HG02840 (cell line): Measurements from ENCODE around the gene DNAH8.

Experiments
- ATAC-seq: cut with Tn5 transposase; IDR thresholded peaks from one replicate; pipeline ENCODE4 v1.9.1; 2021; ENCODE audit warnings: mild to moderate bottlenecking, moderate library complexity, moderate number of reproducible peaks; ENCODE audit not compliant: unreplicated experiment, low FRiP score

DNAH8 gene

DNA sequence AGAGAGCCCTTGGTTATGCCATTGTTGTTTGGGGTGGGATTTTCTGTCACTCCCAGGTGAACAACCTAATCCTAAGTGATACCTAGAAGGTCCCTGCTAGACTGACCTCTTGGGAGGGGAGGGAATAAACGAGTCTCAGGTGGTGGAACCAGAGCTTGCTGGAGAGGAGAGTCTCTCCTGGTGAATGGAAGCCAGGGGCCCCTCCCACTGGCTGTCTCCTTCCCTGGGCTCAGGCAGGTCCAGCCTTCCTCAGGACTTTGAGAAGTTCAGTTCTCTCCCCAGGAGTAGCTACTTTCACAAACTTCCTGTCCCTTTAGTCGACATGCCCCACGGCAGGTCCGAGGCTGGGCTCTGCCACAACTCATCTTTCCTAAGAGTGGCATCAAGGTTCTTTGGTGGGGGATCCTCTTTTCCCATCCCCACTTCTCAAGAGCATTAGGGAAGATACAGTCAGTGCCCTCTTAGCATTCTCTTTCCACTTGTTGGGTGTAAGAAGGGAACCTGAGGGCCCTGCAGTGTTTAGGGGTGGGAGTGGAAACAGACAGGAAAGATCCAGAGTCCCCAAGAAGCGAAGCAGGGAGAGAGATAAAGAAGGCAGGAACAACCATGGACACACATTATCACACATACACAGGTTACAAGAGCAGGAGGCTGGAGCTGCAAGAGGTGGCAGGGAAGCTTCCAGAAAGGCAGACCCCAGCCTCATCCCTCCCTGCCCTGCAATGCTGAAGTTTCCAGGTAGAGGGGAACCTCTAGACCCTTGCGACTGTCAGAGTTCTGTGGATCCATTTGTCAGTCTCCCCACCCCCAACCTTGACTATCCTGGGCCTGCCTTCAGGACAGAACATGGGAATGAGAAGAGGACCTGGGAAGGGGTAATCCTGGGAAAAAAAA, 332.6 kb downstream of the DNAH8 start:
- no peak for ATAC-seq

DNA sequence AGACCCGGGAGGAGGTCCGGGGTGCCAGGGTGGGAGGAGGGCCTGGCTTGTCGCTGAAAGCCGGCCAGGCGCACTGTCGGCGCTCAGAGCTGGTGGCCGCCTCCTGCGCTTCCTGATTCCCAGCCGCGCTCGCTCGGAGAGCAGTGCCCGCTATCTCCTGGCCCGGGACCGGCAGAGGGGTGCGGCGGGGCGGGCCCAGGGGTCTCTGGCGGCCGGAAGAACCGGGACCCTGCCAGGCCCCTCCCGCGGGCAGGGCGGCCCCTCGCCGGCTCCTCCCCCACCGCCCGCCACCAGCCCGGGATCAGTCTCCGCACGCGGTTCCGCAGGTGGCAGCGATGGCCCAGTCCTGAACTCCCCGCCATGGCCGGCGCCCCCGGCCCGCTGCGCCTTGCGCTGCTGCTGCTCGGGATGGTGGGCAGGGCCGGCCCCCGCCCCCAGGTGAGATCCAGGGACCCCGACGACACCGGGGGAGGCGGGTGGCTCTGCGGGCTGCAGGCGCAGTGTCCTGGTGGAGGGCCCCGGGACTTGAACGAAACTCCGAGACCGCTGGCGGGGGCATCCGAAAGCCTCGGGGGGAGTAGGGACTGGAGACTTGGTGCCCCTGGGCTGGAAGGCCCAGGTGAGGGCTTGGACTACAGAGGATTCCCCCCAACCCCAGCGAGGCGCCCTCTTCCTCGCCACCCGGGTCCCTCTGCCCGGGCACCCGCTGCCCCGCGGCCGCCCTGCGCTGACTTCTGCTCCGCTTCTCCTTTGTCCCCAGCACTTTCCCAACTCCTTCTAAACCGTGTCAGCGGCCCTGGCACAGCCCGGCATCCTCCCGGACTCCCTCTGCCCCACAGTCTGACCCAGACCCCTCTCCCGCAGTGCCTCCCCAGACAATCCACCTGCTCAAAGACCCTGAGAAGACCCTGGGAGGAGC, 333.6 kb downstream of the DNAH8 start, which contains the start of gene GLP1R:
Gene GLP1R (plus strand): TSS at position 301 of the 919 bp plus-strand sequence. CDS start 60 bp downstream, at position 361.
- ATAC-seq: no peak

DNA sequence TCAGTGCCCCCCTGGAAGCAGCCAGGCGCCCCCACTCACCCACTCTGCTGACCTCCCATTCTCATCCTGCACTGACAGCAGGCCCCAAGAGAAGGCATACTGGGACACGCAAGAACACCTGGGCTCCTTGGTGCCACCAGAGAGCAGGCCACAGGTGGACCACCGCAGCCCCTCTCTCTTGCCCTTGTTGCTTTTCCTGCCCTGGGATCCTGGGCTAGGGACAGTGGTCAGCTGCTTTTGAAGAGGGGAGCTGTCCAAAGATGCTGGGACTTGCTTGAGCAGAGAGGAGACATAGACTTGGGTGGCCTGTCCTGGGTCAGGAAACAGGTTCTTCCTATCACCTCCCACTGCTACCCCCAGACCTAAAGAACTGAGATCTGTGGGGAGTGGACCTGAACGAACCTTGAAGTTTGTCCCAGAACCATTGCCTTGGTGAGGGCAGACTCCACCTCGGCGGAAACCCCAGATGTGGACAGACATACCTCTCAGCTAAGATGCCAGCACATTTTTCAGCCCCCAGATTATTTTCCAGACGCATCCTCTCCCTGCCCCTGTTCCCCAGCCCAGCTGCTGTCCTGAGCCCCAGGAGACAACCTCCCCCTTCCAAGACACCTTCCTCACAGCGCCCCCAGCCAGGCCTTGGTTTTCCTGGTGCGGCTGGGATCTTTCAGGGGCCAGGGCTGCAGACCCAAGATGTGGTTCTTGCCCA, 334.6 kb downstream of the DNAH8 start:
- no peak for ATAC-seq

GRCh38 chr6:39050453-39051112, 335.5 kb downstream of the DNAH8 start:
- no peak for ATAC-seq

DNA sequence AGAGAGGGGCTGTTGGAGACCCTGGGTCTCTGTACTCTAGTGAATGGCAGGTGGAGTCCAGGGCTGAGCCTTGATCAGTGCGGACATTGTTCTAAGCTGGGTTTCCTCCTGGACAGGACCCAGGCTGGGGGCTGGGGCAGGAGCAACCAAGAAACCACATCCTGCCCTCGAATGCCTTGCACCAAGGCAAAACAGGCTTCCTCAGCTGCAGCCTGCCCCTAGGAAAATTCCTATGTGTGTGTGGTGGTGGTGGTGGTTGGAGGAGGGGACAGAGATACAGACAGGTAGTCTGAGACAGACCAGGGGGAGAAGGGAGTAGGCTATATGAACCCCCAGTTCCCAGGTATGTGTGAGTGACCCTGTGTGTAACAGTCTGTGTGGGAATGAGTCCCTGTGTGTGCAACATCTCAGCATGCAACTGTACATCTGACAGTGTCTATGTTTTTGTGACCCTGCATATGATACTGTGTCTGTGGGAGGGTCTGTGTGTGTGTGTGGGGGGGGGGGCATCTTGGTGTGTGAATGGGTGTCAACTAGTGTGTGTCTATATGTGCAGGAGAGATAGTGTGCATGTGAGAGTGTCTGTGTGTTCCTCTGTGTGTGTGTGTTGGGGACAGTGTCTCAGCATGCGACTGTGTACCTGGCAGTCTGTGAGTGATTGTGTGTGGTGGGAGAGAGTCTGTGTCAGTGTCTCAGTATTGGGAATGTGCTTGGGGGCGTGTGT, 336.4 kb downstream of the DNAH8 start:
- no peak for ATAC-seq

- no peak for ATAC-seq
Measured at GRCh38 chr6:39053016-39053624, 338.0 kb downstream of the DNAH8 start.

DNA sequence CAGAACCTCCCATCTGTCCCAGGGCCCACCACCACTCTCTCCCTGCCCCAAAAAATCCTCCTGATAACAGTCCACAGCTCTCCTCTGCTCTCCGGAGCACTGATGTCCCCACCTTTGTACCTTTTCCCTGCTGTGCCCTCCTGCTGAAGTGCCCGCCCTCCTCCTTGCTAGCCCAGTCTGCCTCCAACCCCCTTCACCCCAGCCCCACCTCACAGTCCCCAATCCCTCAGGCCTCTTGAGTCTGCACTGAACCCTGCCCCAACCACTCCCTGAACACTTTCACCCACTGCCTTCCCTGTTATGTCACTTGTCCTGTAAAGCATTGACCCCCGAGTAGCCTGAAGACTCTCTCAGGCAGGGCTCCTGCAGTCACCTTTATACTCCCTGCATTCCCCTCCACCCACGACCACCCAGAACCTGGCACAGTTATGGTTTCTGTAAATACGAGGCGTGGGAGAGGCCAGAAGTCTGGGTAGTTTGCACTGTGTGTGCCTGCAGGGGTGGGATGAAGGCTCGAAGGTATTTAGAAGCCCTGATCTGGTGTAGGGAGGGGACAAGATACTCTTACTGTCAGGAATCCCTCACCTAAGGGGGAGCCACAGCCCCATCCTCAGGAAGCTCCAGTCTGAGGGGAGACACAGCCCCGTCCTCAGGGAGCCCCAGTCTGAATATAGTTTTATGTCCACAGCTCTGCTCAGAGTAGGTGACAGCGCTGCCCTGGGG, 338.9 kb downstream of the DNAH8 start:
- ATAC-seq: no peak

- ATAC-seq: no peak
Measured at GRCh38 chr6:39054577-39055142, 339.5 kb downstream of the DNAH8 start.

GRCh38 chr6:39055661-39056060, 340.6 kb downstream of the DNAH8 start:
- ATAC-seq: no peak

- no peak for ATAC-seq
Measured at GRCh38 chr6:39056191-39056590, 341.1 kb downstream of the DNAH8 start.

- ATAC-seq: no peak
Measured at GRCh38 chr6:39056681-39057080, 341.6 kb downstream of the DNAH8 start.

GRCh38 chr6:39057251-39058155, 342.4 kb downstream of the DNAH8 start:
- no peak for ATAC-seq

DNA sequence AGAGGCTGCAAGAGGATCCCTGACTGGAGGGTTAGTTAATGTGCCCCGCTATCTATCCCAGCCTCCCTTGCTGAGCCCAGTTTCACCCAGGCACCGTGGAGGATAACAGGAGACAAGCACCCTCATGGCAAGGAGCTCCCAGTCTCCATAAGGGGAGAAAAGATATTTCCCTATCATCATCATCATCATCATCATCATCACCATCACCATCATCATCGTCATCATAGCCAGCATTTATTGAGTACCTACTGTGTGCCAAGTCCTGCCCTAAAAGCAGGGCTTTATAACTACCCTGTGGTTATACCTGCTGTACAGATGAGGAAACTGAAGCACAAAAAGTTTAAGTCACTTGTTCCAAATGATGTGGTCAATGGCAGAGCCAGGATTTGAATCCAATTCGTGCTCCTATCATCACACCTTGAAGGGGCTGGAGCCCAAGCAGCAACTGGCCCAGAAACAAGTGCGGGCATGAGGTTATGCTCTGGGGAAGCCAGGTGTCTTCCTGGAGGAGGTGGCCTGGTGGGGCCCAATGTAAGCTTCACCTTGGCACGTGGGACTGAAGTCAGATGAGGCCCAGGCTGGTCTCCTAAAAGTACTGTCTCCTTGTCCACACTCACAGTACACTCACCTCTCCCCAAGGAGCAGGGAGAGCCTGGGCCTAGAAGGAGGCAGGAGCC, 343.5 kb downstream of the DNAH8 start:
- no peak for ATAC-seq

DNA sequence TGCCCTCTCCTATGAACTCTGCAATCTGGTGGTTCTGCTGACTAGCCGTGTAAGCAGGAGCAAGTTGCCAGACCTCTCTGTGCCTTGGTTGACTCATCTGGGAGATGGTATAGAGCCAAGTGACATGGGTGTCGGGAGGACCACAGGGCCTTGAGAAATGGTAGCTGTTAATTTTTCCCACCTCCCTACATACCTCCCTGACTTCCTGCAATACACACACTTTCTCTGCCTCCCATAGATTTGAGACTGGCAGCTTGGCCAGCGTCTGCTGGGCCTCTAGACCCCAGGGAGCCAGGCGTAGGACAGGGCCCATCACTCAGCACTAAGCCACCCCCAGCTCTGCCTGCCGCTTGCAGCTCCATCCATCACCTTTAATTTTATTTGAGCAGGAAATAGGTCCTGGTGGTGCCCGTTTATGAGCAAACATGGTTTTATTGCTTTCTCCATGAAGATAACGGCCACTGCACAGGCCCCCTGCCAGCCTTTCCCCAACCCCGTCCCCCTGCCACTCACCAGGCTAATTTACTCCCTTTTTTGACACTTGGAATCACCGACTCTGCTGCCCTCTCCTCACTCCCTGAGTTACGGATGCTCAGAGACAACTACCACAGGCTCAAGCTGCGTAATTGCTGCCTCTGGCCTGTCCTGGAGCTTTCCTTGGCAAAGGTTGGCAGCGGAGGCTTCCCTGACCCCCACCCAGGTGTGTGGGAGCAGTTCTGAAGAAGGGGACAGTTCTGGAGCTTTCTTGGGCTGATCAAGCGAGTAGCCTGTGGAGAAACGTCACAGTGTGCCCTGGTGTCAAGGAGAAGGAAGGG, 344.6 kb downstream of the DNAH8 start:
- ATAC-seq: no peak

- no peak for ATAC-seq
Measured at GRCh38 chr6:39060467-39061160, 345.5 kb downstream of the DNAH8 start.
